GM20431 (cell line): ENCODE measurements around the gene CYP4F3.

Experiments
- in situ Hi-C: fragments of 300-500 bp; cut with MseI, MboI; formaldehyde crosslinking; loops from one replicate; pipeline ENCODE4 v1.15.0; 2020; ENCODE audit warnings: low sequenced_read_pairs; ENCODE audit not compliant: unreplicated experiment

The CYP4F3 gene

DNA sequence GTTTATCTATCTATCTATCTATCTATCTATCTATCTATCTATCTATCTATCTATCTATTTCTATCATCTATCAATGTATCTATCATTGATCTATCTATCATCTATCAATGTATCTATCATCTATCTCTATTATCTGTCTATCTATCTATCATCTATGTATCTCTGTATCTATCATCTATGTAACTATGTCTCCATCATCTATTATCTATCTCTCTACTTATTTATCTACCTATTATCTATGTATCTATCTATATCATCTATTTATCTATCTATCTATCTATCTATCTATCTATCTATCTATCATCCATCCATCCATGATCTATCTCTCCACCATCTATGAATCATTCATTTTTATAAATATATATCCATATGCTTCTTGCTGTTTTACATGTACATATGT is 15.8 kb downstream of the CYP4F3 start:
- in situ Hi-C loops, result no loop called here

DNA sequence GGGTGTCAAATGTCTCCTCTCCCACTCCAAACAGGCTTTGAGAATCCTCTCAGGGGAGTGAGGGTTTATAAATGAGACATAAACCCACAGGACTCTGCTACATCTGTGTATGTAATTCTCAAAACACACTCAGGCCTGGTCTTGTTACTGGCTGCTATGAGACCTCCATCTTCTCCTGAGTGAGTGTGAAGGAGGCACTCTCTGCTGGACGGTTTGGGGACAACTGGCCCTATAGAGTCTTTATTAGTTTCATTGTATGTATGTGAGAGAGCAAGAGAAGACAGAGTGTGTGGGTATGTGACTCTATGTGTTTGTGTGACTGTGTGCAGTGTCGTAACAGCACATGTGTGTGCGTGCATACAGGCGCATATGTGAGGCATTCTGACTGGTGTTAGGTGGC is 22.6 kb downstream of the CYP4F3 start:
- in situ Hi-C loops, result no loop called here

DNA sequence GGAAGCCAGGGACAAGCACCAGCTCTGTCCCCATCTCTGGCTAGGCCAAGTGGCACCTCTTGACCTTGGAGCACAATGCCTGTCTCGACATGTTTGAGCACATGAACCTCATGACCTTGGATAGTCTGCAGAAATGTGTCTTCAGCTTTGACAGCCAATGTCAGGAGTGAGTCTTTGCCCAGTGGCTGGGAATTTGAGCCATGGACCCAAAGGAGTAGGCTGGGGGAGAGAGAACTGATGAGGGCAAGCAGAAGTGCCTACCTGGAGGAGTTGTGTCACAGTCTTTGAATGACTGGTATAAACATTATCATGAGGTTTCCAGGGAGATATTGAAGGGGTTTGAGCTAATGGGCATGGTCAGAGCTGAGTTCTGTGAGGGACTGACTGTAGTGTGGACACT is 25.5 kb downstream of the CYP4F3 start:
- in situ Hi-C loops, result no loop called here

DNA sequence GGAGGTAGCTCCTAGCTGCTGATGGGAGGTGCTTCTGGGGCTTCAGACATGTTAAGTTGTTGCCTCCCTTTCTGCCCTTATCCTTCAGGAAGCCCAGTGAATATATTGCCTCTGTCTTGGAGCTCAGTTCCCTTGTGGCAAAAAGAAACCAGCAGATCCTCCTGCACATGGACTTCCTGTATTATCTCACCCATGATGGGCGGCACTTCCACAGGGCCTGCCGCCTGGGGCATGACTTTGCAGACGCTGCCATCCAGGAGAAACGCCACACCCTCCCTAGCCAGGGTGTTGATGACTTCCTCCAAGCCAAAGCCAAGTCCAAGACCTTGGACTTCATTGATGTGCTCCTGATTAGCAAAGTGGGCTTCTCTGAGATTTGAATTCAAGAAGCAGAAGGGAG is 26.2 kb downstream of the CYP4F3 start:
- in situ Hi-C loops, result no loop called here

DNA sequence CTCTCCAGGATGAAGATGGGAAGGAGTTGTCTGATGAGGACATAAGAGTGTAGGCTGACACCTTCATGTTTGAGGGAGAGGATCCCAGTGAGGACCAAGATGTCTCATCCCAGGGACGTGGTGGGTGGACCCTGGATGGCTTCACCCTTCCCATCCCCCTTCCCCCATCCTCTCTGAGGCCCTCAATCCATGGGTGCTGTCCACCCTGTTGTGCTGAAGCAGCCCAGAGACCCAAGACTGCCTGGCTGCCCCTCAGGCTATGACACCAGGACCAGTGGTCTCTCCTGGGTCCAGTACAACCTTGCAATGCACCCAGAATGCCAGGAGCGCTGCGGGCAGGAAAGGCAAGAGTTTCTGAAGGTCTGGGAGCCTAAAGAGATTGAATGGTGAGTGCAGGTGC is 28.7 kb downstream of the CYP4F3 start:
- in situ Hi-C loops, result no loop called here

DNA sequence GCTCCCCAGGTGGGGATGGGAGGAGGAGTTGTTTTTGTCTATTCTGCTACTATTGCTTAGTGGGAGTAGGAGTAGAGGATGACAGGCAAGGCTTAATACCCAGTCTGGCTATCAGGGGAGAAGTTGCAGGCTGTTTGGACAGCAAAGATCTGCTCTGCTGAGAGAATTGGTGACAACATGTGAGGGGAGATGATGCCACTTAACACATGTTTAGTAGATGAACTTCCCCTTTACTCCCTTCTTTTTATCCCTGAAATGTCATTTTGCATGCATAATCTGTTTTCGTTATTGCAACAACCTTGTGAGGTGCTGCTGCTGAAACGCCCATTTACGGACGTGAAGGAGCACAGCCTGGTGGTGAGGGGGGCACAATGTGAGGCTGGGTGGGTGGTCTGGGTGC is 29.2 kb downstream of the CYP4F3 start:
- in situ Hi-C loops, result no loop called here

DNA sequence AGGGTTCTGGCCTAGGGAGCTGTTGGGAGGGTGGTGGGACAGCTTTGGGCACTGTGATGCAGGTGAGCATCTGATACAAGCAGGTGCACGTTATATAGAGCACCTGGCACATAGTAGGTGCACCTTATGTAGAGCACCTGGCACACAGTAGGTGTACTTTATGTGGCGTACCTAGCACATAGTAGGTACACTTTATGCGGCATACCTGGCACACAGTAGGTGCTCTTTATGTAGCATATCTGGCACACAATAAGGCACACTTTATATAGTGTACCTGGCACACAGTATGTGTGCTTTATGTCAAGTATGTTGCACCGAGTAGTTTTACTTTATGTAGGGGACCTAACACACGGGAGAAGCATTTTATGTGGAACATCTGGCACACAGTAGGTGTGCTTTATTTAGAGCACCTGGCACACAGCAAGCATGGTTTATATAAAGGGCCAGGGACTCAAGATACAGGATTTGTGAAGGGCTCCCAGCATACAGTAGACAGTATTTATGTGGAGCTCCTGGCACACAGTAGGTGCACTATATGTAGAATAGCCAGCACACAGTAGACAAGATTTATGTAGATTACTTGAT is 30.6 kb downstream of the CYP4F3 start:
- in situ Hi-C loops, result no loop called here

DNA sequence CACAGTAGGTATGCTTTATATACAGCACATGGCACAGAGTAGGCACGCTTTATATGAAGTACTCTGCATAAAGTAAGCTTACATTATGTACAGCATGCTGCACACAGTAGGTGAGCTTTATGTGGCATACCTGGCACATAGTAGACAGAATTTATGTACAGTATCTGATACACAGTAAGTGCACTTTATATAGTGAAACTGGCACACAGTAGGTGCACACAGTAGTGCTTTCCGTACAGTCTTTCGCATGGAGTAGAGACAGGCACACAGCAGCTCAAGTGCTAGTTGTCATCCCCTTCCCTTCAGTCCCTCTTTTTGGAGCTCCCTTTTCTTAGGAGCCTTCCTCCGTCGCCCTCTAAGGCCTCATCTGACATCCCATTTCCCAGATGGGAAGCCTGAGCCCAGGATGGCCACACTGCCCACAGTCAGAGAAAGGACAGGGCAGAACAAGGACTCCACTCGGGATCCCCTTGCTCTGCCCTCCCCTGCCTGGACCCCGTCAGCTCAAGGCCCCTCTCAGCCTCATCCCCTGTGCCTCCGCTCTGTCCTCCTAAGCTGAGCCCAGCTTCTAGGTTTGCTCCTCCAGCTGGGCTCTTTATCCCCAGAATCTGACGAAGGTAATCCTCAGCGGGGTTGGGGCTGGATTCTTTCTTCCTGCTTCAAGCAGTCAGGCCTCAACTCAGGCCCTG is 31.3 kb downstream of the CYP4F3 start:
- in situ Hi-C loops, result no loop called here

DNA sequence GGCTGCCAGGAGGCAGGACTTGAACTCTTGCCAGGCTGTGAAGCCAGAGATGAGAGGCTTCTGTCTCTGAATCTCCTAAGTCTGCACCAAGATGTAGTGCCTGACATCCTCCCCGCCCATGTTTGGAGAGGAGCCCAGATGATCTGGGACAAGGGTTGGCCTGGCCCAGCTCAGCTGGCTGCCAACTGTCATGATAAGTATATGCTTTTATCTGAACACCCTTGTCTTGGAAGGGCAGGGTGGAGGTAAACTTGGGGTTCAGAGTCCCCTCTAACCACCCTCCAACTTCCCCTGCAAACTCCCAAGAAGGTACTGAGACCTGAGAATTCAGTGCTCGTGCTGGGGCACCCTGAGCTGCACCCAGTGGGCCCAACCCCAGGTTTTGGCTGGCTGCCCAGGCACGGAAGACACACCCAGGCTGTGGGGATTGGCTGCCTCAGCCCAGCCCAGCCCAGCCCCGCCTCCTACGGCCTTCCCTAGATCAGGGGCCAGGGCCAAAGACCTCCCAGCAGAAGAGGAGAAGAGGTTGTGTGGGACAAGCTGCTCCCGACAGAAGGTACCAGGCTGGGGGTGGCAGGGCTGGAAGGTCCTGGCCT is 32.0 kb downstream of the CYP4F3 start, which contains the start of gene CYP4F12:
TSS of gene CYP4F12 (plus strand) at position 508 of the 596 bp plus-strand sequence. CDS start 443 bp downstream, outside the sequence.
- in situ Hi-C loops, result no loop called here

DNA sequence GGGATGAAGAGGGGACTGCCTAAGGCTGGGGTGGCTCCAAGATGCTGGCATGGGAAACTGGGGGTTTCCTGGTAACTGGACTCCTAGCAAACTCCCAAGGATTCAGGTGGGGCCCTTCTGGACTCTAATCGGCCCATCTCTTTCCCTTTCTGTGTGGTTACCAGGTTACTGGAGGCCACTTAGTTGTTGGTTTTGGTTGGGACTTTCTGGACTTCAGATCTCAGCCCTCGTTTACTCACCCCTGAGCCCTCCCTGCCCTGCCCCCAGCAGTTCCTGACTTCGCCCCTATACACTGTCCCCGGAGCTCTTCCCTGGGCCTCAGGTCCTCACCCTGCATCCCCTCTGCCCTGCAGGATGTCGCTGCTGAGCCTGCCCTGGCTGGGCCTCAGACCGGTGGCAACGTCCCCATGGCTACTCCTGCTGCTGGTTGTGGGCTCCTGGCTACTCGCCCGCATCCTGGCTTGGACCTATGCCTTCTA is 32.5 kb downstream of the CYP4F3 start:
- in situ Hi-C loops, result no loop called here

DNA sequence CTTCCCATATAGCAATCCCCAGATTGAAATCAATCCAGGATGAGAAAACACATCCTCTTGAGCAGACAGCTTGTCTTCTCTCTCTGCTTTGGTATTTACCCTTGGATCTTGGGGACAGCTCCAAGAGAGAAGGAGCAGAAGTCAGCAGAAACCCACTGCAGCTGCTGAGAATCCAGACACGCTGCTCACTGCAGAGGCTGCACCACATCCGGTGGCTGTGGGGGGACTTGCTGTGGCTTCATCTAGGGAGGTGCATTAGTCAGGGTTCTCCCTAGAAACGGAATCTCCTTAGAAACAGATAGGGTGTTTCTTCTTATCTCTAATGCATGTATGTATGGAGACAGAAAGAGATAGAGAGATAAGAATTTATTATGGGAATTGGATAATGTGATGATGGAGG is 34.9 kb downstream of the CYP4F3 start:
- in situ Hi-C loops, result loop anchor here (5.0 kb wide), 1 partner anchor 102 kb away; no protein-coding TSS in a partner anchor

DNA sequence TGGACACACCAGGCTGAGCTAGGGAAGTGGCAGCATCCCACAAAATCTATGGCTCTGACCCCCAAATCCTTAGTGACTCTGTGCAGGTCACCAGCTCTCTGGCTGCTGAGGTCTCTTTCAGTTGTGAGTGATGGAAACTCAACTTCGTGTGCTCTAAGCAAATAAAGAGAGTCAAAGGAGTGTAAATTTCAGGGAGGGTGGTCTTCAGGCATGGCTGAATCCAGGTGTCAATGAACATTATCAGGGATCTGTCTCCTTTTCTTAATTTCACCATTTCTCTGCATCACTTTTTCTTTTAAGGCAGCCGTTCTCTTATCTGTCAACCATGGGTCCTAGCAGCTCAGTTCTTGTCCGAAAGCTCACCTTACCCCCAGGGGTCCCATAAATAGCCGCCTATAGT is 38.4 kb downstream of the CYP4F3 start:
- in situ Hi-C loops, result loop anchor here (5.0 kb wide), 1 partner anchor 98 kb away; no protein-coding TSS in a partner anchor

DNA sequence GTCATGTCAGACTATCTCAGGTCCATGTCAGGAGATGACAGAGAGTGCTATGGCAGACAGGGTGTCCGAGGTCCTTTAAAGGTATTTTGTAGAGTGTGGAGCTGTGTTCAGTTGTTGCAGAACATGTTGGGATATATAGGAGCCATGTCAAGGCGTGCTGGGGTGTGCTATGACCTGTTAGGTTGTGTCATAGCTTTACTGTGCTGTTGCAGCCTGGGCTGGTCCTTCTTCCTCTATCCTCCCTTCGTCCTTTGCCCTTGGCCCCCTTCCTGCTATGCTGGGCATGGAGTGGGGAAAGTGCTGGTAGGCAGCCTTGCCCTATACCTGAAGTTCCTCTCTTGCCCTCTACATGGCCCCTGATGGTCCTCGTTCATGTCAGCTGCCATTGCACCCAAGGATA is 39.2 kb downstream of the CYP4F3 start:
- in situ Hi-C loops, result loop anchor here (5.0 kb wide), 1 partner anchor 97 kb away; no protein-coding TSS in a partner anchor

DNA sequence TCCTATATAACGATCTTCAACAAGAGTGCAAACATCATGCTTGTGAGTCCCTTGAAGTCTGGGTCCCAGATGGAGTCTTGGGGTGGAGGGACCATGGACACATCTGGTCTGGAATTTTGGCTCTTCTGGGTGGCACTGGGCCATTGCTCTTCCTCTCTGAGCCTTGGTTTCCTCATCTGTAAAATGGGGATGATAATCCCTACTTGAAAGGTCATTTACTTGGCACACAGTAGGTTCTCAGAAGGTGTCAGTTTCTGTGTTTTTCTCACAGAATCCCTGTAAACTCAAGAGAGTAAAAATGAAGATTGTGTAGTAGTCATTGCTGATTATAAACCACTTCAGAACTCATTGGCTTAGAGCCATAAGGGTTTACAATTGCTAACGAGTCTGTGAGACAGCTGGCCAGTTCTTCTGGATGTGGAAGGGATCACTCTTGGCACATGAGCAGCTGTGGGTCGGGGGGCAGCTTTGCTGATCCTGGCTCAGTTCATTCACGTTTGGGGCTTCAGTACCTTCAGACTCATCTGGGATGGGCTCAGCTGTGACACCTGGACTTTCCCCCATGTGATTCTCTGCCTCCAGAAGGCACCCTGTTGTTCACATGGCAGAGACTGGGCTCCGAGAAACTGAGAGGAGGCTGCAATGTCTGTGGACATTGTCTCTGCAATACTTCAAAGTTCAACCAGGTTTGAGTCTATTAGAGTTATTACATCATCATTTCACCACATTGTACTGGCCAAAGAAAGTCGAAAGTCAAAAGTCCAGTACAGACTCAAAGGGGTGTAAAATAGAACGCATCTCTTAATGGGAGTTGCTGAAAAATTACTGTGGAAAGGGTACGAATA is 40.0 kb downstream of the CYP4F3 start:
- in situ Hi-C loops, result no loop called here

DNA sequence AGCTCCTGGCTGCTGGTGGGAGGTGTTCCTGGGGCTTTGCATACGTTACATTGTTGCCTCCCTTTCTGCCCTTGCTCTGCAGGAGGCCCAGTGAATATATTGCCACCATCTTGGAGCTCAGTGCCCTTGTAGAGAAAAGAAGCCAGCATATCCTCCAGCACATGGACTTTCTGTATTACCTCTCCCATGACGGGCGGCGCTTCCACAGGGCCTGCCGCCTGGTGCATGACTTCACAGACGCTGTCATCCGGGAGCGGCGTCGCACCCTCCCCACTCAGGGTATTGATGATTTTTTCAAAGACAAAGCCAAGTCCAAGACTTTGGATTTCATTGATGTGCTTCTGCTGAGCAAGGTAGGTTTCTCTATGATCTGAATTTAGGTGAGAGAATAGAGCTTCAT is 42.7 kb downstream of the CYP4F3 start:
- in situ Hi-C loops, result no loop called here

DNA sequence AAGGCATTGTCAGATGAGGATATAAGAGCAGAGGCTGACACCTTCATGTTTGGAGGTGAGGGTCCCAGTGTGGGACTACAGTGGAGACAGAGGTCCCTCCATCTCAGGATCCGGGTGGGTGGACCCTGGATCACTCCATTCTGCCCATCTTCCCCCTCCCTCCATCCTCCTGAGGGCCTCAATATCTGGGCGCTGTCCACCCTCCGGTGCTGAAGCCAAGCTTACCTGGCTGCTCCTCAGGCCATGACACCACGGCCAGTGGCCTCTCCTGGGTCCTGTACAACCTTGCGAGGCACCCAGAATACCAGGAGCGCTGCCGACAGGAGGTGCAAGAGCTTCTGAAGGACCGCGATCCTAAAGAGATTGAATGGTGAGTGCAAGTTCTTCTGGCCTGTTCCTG is 44.1 kb downstream of the CYP4F3 start:
- in situ Hi-C loops, result no loop called here

DNA sequence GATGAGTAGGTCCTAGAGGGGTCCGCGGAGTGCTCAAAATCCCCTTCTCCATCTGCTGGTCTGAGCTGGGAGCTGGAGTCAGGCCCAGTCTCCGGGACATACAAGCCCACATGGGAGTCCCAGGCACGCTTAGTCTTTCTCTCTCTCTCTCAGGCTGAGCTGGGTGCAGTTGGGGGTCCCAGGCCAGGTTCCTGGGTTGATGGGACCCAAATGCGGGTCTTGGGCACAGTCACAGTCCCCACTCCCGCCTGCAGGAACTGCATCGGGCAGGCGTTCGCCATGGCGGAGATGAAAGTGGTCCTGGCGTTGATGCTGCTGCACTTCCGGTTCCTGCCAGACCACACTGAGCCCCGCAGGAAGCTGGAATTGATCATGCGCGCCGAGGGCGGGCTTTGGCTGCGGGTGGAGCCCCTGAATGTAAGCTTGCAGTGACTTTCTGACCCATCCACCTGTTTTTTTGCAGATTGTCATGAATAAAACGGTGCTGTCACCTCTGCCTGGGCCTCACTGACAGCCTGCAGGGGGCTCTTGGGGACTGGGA is 56.0 kb downstream of the CYP4F3 start:
- in situ Hi-C loops, result no loop called here

DNA sequence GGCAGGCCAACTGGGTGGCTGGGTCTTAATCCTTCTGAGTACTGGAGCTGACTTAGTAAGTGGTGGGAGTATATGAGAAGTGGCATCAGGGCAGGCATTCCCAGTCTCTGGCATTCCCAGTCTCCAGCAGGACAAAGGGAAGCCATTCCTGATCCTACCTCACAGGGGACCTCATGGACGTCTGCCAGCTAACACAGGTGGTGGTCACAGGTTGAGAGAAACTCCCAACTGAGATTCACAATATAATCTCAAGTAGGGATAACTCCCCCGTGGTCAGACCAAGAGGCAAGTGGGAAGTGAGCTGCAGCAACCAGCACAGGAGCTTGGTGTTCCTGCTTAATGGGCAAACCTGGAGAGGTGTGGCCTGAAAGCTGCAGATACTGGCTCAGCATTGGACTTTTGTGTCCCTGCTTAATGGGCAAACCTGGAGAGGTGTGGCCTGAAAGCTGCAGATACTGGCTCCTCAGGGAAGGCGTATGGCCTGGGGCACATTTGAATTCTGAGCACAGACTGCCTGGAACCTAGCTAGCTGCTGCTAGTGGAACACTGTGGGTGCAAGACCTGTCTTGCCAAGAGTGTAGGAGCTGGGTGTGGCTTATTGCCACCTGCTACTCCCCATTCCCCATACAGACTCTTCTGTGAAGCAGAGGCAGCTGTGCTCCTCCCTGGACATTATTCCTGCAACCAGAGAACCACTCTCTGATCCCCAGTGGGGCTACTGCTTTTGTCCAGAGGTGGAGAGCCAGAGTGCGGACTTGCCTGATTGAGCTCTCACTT is 61.2 kb downstream of the CYP4F3 start:
- in situ Hi-C loops, result no loop called here

DNA sequence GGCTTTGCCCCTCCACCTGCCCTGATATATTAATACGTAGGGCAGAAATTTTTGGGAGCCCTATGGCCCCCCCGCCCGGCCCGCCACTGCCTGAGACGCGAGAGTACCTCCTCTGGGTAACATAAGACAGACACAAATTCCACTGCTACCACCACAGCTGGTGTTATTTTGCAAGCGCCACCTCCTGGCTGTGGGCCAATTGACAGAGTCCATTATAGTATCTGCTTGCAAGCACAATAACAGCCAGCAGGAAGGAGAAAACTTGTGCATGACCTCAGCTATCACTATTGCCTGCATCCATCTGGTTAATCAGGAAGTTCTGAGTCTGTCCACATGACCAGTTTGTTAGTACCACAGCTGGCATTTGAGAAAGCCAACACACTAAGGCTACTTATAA is 61.8 kb downstream of the CYP4F3 start:
- in situ Hi-C loops, result no loop called here
